Inflammatory macrophage treated with lipopolysaccharide for 1 hour (primary cell): ENCODE measurements around the gene C11orf68.
A peak's percentile ranks its signal among the peaks of the same experiment; 100 is the strongest.

Experiments
- DNase-seq, 2 donors: peaks; one replicate each; pipeline ENCODE4 v3.0.0-alpha.2; 2020 to 2022

C11orf68 gene

DNA sequence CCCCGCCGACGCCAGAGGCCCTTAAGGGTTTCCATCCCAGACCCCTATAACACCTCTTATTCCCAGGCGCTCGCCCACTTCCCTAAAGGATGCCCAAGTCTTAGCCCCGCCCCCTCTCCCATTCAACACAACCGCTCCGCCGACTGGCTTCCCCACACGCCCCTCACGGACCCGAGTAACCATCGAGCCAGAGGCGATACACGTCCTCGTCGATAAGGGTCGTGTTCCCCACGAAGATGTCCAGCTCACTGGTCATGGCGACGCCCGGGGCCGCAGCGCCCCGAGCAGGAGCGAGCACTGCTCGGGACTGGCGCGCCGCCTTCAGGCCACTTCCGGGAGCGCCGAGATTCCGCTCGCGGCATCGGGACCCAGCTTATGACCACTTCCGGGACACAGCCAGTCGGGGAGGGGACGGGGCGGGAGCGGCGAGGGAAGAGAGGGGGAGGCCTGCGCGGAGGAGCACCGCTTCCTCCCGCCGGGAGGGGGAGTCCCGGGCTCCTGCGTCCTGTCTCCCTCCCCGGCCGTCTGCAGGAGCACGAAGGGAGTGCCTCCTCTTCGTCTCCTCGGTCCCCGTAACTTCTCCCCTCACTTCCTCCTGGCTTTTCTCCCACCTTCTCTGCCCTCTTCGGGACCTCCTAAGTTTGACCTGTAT lies 30.6 kb downstream of the C11orf68 start, which contains the start of gene FIBP:
Gene FIBP, minus strand, starts transcription at position 309 of the 652 bp plus-strand sequence. Its CDS starts 53 bp downstream, at position 256.
- DNase-seq = peak; percentile 94 to 97

- no peak for DNase-seq
Measured at GRCh38 chr11:65887723-65888162, 31.1 kb downstream of the C11orf68 start.

DNA sequence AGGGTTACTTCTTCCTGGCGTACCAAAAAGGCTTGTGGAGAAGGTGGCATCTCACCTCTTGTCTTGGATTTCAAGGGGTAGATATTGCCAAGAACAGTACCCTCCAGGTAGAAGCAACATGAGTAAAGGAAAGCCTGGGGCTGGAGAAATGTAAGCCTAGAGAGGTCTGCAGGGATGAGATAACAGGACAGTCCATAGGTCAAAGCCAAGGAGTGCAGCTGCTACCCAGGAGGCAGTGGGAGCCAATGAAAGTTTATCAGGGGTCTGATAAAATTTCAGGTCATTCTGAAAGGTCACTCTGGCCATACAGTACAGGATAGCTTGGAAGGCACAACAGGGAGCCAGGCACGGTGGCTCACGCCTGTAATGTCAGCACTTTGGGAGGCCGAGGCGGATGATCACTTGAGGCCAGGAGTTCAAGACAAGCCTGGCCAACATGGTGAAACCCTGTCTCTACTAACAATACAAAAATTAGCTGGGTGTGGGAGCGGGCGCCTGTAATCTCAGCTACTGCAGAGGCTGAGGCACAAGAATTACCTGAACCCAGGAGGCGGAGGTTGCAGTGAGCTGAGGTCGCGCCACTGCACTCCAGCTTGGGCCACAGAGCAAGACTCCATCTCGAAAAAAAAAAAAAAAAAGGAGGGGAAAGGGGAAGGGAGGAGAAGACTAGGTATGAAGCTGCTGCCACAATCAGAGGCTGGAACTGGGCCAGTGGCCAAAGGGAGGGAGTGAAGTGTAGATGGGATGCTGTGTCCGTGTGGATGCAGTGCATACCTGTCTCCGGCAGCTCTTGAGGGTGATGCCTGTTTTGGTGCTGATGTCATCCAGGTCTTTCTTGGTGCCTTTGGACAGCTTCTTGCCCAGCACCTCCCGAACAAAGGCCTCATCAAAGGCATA lies 31.8 kb downstream of the C11orf68 start:
- DNase-seq = no peak

GRCh38 chr11:65885808-65886536 lies 32.9 kb downstream of the C11orf68 start:
- DNase-seq = no peak

GRCh38 chr11:65885231-65885630 lies 33.6 kb downstream of the C11orf68 start:
- DNase-seq = no peak

- peak; percentile 65 to 90 for DNase-seq
Measured at GRCh38 chr11:65884716-65885092, 34.2 kb downstream of the C11orf68 start.

GRCh38 chr11:65883786-65884715 lies 34.8 kb downstream of the C11orf68 start:
- DNase-seq = no peak

DNA sequence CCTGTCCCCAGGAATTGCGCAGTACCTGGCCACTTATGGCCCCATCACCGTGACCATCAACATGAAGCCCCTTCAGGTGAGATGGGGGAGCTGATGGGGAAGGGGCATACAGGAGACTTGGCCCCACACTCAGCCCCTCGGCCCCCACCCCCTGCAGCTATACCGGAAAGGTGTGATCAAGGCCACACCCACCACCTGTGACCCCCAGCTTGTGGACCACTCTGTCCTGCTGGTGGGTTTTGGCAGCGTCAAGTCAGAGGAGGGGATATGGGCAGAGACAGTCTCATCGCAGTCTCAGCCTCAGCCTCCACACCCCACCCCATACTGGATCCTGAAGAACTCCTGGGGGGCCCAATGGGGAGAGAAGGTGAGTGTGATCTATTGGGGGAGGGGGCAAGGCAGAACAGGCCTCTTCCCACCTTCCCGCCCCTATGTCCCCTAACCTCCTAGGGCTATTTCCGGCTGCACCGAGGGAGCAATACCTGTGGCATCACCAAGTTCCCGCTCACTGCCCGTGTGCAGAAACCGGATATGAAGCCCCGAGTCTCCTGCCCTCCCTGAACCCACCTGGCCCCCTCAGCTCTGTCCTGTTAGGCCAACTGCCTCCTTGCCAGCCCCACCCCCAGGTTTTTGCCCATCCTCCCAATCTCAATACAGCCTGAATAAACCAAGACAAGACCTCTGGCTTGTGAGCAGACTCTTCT lies 35.7 kb downstream of the C11orf68 start:
- DNase-seq = no peak

GRCh38 chr11:65882120-65883057 lies 36.5 kb downstream of the C11orf68 start:
- no peak for DNase-seq

DNA sequence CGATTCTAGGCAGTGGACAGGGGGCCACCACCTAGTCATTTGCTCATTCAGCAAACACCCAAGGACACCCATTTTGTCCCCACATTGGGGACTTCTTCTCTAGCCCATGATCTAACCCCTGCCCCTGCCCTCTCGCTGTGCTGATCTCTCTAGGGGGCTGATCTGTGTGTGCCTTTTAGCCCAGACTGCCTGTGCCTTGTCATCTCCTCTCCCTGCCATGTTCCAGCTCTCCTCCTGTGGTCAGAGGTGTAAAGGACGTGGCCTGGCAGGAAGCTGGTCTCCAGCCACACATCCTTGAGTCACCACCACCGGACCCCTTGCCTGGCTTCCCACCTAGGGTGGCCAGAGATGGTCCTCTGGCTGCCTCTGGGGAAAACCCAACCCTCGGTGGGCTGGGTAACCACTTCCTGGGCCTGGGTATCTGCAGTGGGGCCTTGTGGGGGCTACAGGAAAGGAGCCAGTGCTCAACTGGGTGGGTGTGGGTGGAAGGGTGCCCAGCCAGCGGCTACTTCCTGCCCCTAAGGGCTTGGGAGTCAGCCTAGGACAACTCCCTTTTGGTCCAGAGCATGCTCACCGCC lies 37.9 kb downstream of the C11orf68 start:
- DNase-seq = no peak

DNA sequence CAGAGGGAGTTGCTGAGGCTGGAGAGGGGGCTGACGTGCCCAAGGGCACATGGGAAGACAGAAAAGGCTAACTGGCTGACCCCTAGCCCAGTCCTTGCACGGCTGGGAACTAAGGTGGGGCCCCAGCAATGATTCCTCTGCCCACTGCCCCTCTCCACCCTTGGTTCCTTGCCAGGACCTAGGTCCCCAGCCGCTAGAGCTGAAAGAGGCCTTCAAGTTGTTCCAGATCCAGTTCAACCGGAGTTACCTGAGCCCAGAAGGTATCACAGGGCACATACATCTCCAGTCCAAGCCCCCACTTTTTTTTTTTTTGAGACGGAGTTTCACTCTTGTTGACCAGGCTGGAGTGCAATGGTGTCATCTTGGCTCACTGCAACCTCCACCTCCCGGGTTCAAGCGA lies 38.8 kb downstream of the C11orf68 start:
- DNase-seq = no peak

- peak in 1 of 2 donors; percentile 32 for DNase-seq
Measured at GRCh38 chr11:65879617-65880016, 39.2 kb downstream of the C11orf68 start, which contains the start of gene CTSW. TSS of gene CTSW (plus strand) at chr11:65879837. CDS start at chr11:65879855, 18 bp downstream.

DNA sequence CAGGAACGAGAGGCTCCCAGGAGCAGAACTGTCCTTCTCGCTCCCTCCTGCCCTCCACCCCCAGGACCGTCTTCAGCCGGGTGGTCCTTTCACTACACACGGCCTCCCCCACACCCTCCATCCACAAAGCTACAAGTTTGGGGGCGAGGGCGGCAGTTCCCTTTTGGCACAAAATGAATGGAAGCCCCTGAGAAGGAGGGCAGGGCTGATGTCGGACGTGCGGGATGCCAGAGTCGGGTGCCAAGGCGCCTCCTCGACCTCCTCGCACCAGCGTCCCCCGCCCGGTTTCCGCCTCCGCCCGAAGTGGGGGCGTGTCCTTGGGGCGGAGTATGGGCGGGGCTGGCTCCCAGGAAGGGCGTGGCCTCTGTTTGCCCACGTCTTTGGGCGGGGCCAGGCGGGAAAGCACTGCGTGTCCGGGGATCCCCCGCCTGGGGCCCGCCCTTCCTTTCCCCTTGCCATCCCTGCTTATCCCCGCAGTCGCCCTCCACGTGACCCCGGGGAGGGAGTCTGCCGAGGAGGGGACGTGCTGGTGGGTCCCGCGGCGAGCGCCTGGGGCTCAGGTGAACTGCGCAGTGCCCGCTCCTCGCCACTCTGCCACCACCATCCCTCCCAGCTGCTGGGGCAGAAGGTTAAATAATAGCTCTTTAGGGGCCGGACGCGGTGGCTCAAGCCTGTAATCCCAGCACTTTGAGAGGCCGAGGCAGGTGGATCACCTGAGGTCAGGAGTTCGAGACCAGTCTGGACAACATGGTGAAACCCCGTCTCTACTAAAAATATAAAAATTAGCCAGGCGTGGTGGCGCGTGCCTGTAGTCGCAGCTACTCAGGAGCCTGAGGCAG lies 45.3 kb downstream of the C11orf68 start:
- peak; percentile 81 to 97 for DNase-seq

DNA sequence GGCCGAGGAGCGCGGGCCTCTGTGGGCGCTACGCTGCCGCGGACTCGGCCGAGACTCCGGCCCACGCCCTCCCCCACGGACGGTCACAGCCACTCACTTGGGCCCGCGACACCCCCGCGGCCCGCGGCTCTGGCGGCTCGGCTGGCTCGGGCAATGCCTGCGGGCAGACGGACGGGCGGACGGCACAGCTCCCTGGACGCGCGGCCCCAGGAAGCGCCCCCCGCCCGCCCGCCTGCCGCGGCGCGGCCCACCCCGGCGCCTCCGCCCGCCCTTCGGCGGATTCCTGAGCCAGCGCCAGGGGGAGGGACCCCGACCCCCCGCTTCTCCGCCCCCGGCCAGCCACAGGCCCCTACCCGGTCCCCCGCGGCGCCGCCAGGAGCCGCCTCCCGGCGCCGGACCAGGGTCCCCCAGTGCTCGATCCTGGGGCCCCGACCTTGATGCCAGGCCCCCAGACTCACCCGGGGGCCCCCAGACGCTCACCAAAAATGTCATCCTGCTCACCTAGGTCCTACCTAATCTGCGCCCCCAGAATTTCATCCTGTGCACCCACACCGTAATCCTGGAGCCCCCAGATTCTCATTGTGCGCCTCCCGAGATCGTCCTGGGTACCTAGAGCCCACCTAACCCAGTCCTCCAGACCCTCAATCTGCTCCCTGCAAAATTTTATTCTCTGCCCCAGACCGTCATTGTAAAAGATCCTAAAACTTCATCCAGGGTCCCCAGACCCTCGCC lies 46.1 kb downstream of the C11orf68 start, which contains the start of gene EFEMP2:
Gene EFEMP2, minus strand, starts transcription at position 215 of the 732 bp plus-strand sequence. CDS start 446 bp downstream, outside the sequence.
- no peak for DNase-seq

GRCh38 chr11:65871811-65872548 lies 46.9 kb downstream of the C11orf68 start:
- DNase-seq = no peak

GRCh38 chr11:65870706-65871681 lies 47.9 kb downstream of the C11orf68 start:
- DNase-seq = no peak
